ENCODE results near the gene ZNF618. TPM values are rescaled to one million over a fixed set of nuclear protein-coding genes. Genes with fewer than 3 reads are reported as not detected.

The ZNF618 gene
- total RNA-seq, 2 experiments from 2014 or later, result 0.34 to 0.42 TPM

DNA sequence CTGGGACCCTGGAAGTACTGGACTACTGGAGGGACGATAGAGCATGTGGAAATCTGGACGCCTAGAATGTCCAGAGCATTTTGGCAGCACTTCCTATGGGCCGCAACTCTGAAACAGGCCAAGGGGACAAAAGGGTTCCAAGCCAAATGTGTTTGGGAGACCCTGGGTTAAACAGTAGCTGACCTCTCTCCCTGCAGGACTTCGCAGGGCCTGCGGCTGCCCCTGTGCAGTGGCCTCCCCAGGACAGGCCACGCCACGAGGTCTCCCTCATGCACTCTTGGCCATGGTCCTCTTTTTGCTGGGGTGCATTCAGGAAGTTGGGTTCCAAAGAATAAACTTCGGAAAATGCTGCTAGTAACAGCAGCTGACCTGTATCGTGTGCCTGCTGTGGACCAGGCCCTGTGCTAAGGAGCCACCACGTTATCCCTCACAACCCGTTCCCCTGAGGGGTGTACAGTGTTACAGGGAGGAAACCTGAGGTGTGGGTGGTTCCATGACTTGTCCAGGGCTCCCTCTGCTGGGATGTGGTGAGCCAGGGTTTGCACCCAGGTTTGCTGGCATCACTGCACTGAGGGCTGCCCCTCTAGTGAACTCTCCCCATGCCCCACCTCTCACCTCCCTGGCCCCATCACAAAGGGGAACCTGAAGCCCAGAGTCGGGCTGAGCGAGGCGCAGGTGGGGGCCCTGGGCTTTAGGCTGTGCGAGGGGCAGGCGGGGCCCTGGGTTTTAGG, 122.6 kb downstream of the ZNF618 start:
- no peak overlapping the region for H3K27ac Mint-ChIP-seq
- H3K36me3 Mint-ChIP-seq (ENCODE audit: low read depth), result no peaks in the 10 kb centered on the region
- peaks cover 1% of the 10 kb centered on the region for H3K27me3 Mint-ChIP-seq (ENCODE audit: low read depth)
- no peaks in the 10 kb centered on the region for H3K9me3 Mint-ChIP-seq (ENCODE audit: insufficient read depth)
- H3K4me1 Mint-ChIP-seq (ENCODE audit: low read depth), result peaks cover 3% of the 10 kb centered on the region
- peak; percentile 13 for DNase-seq
- CTCF ChIA-PET, result interaction anchor here (0.6 kb wide), 1 partner anchor 995 kb away, joined by 3 read pairs; no protein-coding TSS in a partner anchor
- POLR2A ChIA-PET, result no interaction called here
- H3K4me3 Mint-ChIP-seq, result no peak overlapping the region
- no peak for ATAC-seq

DNA sequence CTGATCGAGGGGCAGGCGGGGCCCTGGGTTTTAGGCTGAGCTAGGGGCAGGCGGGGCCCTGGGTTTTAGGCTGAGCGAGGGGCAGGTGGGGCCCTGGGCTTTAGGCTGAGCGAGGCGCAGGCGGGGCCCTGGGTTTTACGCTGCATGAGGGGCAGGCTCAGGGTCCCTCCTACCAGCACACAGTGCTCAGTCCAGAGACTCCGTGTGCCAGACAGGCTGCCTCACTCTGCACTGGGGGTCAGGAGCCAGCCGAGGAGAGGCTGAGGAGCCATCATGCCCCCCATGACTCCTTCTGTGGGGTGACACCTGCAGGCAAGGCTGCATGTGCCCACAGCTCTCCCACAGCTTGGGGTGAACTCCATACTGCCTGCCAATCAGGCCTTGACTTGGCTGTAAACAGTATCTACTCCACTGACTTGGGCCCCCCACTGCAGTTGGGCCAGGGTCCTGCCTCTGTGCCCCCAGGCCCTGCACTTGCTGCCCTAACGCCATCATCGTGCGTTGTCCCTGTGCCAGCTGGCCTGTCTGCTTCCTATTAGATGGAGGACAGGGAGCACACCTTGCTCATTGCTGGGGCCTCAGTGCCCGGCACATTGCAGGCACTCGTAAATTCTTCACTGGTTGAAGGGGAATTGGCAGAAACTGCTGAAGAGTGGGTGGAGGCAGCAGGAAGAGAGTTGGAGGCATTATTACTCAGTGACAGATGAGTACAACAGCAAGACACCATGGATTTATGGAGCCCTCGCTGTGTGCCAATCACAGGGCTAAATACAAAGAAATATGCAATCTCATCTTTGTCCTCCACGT, 123.3 kb downstream of the ZNF618 start:
- no peaks in the 10 kb centered on the region for H3K9me3 Mint-ChIP-seq (ENCODE audit: insufficient read depth)
- CTCF ChIA-PET, result no interaction called here
- DNase-seq (peak; percentile 9), ATAC-seq (peak; percentile 23)
- no peaks in the 10 kb centered on the region for H3K4me1 Mint-ChIP-seq (ENCODE audit: low read depth)
- peaks cover 1% of the 10 kb centered on the region for H3K27me3 Mint-ChIP-seq (ENCODE audit: low read depth)
- H3K4me3 Mint-ChIP-seq, result no peak overlapping the region
- POLR2A ChIA-PET, result no interaction called here
- H3K36me3 Mint-ChIP-seq (ENCODE audit: low read depth), result no peaks in the 10 kb centered on the region
- H3K27ac Mint-ChIP-seq, result no peak overlapping the region

DNA sequence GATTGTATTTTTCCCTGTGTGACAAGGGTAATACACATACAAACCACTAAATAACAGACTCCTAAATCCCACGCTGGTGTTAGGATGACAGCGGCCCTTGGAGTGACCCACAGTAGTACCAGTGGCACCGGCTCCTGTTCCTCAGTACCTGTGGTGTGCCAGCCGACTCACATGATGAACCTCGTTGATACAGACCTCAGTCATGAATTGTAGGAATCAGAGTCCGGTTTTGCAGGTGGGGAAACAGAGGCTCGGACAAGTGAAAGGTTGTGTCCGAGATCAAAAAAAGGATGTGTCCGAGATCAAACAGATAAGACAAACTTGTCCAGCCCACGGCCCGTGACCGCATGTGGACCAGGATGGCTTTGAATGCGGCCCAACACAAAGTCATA, 124.0 kb downstream of the ZNF618 start:
- DNase-seq, result peak; percentile 17

DNA sequence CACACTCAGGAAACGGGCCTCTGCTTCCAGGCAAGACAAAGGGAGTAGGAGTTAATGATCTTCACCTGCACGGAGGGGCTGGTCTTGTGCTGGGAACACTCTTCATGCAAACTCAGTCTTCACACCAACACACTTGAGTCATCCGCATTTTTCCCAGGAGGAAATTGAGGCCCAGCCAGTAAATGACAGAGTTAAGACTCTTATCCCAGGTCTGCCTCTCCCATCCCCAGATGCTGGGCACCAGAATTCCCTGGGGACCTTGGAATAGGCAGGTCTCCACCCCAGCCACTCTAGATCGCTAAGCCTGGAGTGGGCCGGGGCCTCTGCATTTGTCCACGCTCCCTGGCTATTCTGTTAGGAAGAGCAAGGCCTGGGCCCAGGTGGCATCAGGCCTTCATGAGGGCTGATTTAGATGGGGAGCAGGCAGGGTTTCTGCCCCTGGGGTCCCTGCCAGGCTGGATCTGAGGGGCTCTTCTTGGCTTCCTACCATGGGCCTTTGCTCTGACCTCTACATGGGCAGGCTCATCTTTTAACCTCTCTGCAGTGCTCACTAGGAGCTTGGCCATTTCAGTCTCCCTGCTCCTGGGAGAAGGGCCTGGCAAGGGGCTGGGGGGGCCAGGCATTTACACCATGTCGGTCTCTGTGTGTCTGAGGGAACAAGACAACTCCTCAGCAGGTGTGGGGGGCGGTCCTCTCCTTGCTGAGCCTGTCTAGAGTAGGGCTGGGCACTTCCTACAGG, 124.7 kb downstream of the ZNF618 start:
- DNase-seq (peak; percentile 12), ATAC-seq (no peak)
- no peaks in the 10 kb centered on the region for H3K9me3 Mint-ChIP-seq (ENCODE audit: insufficient read depth)
- ChIA-PET POLR2A (no interaction called here), CTCF (no interaction called here)
- no peaks in the 10 kb centered on the region for H3K36me3 Mint-ChIP-seq (ENCODE audit: low read depth)
- H3K4me3 Mint-ChIP-seq, result no peak overlapping the region
- no peaks in the 10 kb centered on the region for H3K4me1 Mint-ChIP-seq (ENCODE audit: low read depth)
- H3K27ac Mint-ChIP-seq, result no peak overlapping the region
- H3K27me3 Mint-ChIP-seq (ENCODE audit: low read depth), result no peaks in the 10 kb centered on the region

More for the DNA sequence above, 124.0 kb downstream of the ZNF618 start:
- Mint-ChIP-seq H3K27ac (no peak overlapping the region), H3K4me1 (ENCODE audit: low read depth) (no peaks in the 10 kb centered on the region), H3K9me3 (ENCODE audit: insufficient read depth) (no peaks in the 10 kb centered on the region), H3K4me3 (no peak overlapping the region), H3K36me3 (ENCODE audit: low read depth) (no peaks in the 10 kb centered on the region), H3K27me3 (ENCODE audit: low read depth) (peaks cover 1% of the 10 kb centered on the region)
- POLR2A ChIA-PET, result no interaction called here
- no peak for ATAC-seq
- CTCF ChIA-PET, result no interaction called here

DNA sequence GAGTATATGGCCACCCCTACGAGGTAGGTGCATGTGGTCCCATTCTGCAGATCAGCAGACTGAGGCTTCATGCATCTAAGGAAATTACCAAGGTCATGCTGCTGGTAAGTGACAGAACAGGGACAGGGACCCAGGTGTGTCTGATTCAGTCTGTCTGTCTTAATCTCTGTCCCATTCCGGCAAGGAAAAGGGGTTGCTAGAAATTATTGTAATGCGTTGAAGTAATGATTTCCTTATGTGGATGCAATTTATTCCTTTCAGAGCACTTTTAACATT, 125.2 kb downstream of the ZNF618 start:
- H3K27me3 Mint-ChIP-seq (ENCODE audit: low read depth), result no peaks in the 10 kb centered on the region
- no peaks in the 10 kb centered on the region for H3K4me1 Mint-ChIP-seq (ENCODE audit: low read depth)
- H3K9me3 Mint-ChIP-seq (ENCODE audit: insufficient read depth), result no peaks in the 10 kb centered on the region
- POLR2A ChIA-PET, result no interaction called here
- no peaks in the 10 kb centered on the region for H3K36me3 Mint-ChIP-seq (ENCODE audit: low read depth)
- H3K27ac Mint-ChIP-seq, result no peak overlapping the region
- no peak overlapping the region for H3K4me3 Mint-ChIP-seq
- CTCF ChIA-PET, result no interaction called here
- ATAC-seq (no peak), DNase-seq (no peak)

DNA sequence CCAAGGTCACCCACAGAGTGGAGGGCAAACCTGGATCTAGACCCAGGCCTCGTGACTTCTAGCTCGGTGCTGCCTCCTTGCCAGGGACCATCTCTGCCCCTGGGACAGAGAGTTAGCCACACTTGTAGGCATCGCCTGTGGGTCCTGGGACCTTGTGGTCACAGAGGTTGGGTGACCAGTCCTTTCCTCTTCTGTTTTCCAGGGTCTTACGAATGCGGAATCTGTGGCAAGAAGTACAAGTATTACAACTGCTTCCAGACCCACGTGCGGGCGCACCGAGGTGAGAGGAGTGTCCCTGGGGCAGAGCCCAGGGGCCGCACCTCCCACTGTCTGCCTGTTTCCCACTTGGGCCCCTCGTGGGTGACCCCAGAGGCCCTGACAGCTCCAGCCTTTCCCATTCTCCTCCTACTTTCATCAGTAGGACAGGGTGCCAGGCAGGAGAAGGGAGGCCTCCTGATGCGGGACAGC, 125.7 kb downstream of the ZNF618 start:
- ChIA-PET POLR2A (no interaction called here), CTCF (no interaction called here)
- DNase-seq (peak; percentile 5), ATAC-seq (no peak)
- Mint-ChIP-seq H3K4me1 (ENCODE audit: low read depth) (no peaks in the 10 kb centered on the region), H3K27me3 (ENCODE audit: low read depth) (no peaks in the 10 kb centered on the region), H3K4me3 (no peak overlapping the region), H3K36me3 (ENCODE audit: low read depth) (no peaks in the 10 kb centered on the region), H3K27ac (no peak overlapping the region), H3K9me3 (ENCODE audit: insufficient read depth) (no peaks in the 10 kb centered on the region)

DNA sequence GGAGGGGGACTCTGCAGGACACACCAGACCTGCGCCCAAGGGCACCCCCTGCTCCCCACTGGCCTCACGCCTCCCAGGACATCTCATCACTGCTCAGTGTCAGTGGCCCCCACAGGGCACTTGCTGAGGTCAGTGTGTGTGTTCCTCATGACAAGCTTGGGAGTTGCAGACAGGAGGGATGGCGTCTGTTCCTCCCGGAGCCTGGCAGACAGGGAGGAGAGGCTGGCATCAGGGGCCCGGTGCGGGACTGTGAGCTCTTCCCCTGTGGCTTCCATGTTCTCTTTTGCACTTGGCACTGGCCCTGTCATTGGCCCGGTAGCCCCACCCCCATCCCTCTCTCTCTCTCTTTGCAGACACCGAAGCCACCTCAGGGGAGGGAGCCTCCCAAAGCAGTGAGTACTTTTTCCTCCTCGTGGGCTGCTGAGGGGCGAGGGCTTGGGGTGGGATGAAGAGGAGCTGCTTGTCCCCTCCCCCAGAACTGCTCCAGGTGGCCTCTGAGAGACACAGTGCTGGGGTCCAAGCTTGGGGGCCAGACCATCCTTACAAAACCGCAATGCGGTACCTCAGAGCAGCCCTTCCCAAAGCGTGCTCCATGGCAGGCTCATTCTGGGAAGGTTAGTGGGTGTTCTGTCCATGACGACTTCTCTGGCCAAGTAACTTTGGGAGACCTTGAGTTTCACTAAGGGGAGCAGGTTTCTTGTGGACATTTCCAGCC, 126.3 kb downstream of the ZNF618 start:
- ATAC-seq, result no peak
- peak; percentile 16 for DNase-seq
- no peaks in the 10 kb centered on the region for H3K27me3 Mint-ChIP-seq (ENCODE audit: low read depth)
- no peak overlapping the region for H3K4me3 Mint-ChIP-seq
- CTCF ChIA-PET, result no interaction called here
- H3K9me3 Mint-ChIP-seq (ENCODE audit: insufficient read depth), result no peaks in the 10 kb centered on the region
- H3K36me3 Mint-ChIP-seq (ENCODE audit: low read depth), result no peaks in the 10 kb centered on the region
- no peaks in the 10 kb centered on the region for H3K4me1 Mint-ChIP-seq (ENCODE audit: low read depth)
- POLR2A ChIA-PET, result no interaction called here
- no peak overlapping the region for H3K27ac Mint-ChIP-seq

DNA sequence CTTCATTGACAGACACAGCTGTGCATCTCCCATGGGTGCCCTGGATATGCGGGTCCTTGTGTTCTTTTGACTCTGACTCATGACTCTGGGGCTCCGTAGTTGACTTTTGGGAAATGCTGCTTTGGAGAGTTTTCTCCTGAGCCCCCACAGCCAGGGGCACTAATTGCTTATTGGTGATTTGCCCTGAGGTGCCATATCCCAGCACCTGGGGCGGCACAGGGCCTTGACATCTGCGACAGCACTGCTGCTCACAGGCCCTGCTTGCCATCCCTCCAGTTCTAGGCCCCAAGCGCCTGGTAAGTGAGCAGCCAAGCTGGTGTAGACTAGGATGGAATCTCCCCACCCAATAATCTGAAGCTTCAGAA, 126.9 kb downstream of the ZNF618 start:
- ChIA-PET POLR2A (no interaction called here), CTCF (no interaction called here)
- H3K27ac Mint-ChIP-seq, result no peak overlapping the region
- H3K9me3 Mint-ChIP-seq (ENCODE audit: insufficient read depth), result no peaks in the 10 kb centered on the region
- H3K27me3 Mint-ChIP-seq (ENCODE audit: low read depth), result no peaks in the 10 kb centered on the region
- H3K36me3 Mint-ChIP-seq (ENCODE audit: low read depth), result no peaks in the 10 kb centered on the region
- ATAC-seq (no peak), DNase-seq (peak; percentile 1)
- no peaks in the 10 kb centered on the region for H3K4me1 Mint-ChIP-seq (ENCODE audit: low read depth)
- no peak overlapping the region for H3K4me3 Mint-ChIP-seq

DNA sequence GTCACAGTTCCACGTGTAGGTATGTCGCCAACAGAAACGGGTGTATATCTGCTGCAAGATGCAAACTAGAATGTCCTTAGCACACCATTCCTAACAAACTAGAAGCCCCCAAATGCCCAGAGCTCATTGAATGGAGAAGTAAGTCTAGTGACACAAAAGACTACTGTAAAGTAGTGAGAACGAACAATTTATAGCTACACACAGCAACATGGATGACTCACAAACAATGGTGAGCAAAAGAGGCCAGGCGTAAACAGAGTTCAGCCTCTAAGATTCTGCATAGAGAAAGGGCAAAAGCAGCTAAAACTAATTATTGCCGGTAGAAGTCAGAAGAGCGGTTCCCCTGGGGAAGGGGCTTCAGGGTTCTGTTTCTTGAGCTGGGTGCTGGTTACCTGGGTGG, 127.2 kb downstream of the ZNF618 start:
- Mint-ChIP-seq H3K27ac (no peak overlapping the region), H3K4me3 (no peak overlapping the region), H3K36me3 (ENCODE audit: low read depth) (no peaks in the 10 kb centered on the region), H3K27me3 (ENCODE audit: low read depth) (no peaks in the 10 kb centered on the region), H3K4me1 (ENCODE audit: low read depth) (no peaks in the 10 kb centered on the region), H3K9me3 (ENCODE audit: insufficient read depth) (no peaks in the 10 kb centered on the region)
- ChIA-PET CTCF (no interaction called here), POLR2A (no interaction called here)
- DNase-seq (no peak), ATAC-seq (no peak)

DNA sequence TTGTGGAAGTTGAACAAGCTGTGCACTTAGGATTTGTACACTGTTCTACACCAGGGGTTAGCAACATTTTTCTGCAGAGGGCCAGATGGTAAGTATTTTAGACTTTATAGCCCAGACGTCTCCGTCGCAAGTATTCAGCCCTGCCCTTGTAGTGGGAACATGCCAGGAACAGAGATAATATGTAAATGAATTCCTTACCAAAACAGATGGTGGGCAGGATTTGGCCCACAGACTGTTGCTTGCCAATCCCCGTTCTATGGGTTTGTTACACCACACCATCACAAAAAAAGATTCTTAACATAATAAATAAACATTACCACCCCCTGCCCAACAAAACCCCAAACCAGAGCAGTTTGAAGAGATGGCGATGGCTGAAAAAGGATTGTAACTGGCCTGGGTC, 127.6 kb downstream of the ZNF618 start:
- no peak overlapping the region for H3K27ac Mint-ChIP-seq
- ChIA-PET CTCF (no interaction called here), POLR2A (no interaction called here)
- H3K4me3 Mint-ChIP-seq, result no peak overlapping the region
- no peak for ATAC-seq
- H3K4me1 Mint-ChIP-seq (ENCODE audit: low read depth), result no peaks in the 10 kb centered on the region
- H3K27me3 Mint-ChIP-seq (ENCODE audit: low read depth), result no peaks in the 10 kb centered on the region
- DNase-seq, result no peak
- no peaks in the 10 kb centered on the region for H3K36me3 Mint-ChIP-seq (ENCODE audit: low read depth)
- no peaks in the 10 kb centered on the region for H3K9me3 Mint-ChIP-seq (ENCODE audit: insufficient read depth)

DNA sequence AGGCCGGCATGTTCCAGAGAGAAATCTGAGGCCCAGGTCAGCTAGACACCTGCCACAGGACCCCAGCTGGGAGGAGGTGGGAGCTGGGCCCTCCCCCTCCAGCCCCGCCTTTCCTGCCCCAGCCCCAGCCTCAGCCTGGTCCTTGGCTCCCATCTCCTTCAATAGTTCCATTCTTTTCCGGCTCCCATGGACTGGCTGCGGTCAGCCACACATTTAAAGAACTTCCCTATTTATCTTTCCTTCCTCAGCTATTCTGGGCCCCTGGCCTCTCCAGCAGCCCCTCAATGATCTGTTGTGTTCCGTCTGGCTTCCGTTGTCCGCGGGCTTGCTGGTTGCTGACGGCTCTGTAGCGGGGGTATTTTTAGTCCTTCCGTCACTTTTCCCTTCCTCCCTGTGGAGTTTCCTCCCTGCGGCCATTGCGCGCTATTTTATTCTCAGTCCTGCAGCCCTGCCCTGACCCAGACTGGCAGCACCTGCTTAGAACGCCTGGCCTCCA, 128.2 kb downstream of the ZNF618 start:
- no peak overlapping the region for H3K27ac Mint-ChIP-seq
- no peaks in the 10 kb centered on the region for H3K9me3 Mint-ChIP-seq (ENCODE audit: insufficient read depth)
- DNase-seq, result no peak
- no peak for ATAC-seq
- no peaks in the 10 kb centered on the region for H3K4me1 Mint-ChIP-seq (ENCODE audit: low read depth)
- POLR2A ChIA-PET, result interaction anchor here (0.5 kb wide), 1 partner anchor 670 kb away, joined by 6 read pairs; no protein-coding TSS in a partner anchor
- H3K36me3 Mint-ChIP-seq (ENCODE audit: low read depth), result no peaks in the 10 kb centered on the region
- CTCF ChIA-PET, result no interaction called here
- H3K27me3 Mint-ChIP-seq (ENCODE audit: low read depth), result no peaks in the 10 kb centered on the region
- H3K4me3 Mint-ChIP-seq, result no peak overlapping the region
